AG04450 (cell line): Measurements from ENCODE around the gene ANO1. TPM values are rescaled to one million over a fixed set of nuclear protein-coding genes. Genes with fewer than 3 reads are reported as not detected.

Experiments used
- CTCF ChIA-PET: fragments of 300-600, 350-600 bp; formaldehyde crosslinking; extraction: SDS; loops from one replicate; lab custom pipeline; 2022; ENCODE audit warnings: antibody characterized with exemption, inconsistent platforms; lab: Charles Lee
- POLR2A ChIA-PET: fragments of 350-600 bp; formaldehyde crosslinking; extraction: SDS; loops from one replicate; lab custom pipeline; 2021; ENCODE audit warnings: antibody characterized with exemption, inconsistent platforms; lab: Yijun Ruan, JAX
- DNase-seq: peaks from one replicate; pipeline ENCODE4 v3.0.0-alpha.2; 2011; ENCODE audit warnings: low read depth, low spot score
- H3K27ac ChIP-seq: one replicate; pipeline ENCODE4 v1.5.1; 2012; ENCODE audit warnings: low read depth, low read length, control low read depth
- H3K27me3 ChIP-seq: one replicate; pipeline ENCODE4 v1.6.0; 2012; ENCODE audit warnings: low read length; ENCODE audit not compliant: control insufficient read depth, insufficient read depth
- H3K4me3 ChIP-seq: 2 replicates; pipeline ENCODE4 v1.5.1; 2011; ENCODE audit warnings: mild to moderate bottlenecking, low read depth, low read length, control low read depth
- H3K9me3 ChIP-seq: 2 replicates; pipeline ENCODE4 v1.5.1; 2012; ENCODE audit warnings: low read length; ENCODE audit not compliant: control insufficient read depth, insufficient read depth
- polyA plus RNA-seq: library from polyadenylated mRNA; depleted of rRNA; stranded (reverse); fragments of >200 nt; gene quantifications from 2 replicates; pipeline ENCODE4 v1.2.3, GENCODE V29; 2011
- TF ChIP-seq, protein P1 (sequence below): IDR thresholded peaks from 2 replicates; pipeline ENCODE4 v1.5.1; 2011; ENCODE audit warnings: low read depth, low read length, control low read depth, inconsistent platforms

The ANO1 gene
- polyA plus RNA-seq, 1 experiment: 10.3 TPM

DNA sequence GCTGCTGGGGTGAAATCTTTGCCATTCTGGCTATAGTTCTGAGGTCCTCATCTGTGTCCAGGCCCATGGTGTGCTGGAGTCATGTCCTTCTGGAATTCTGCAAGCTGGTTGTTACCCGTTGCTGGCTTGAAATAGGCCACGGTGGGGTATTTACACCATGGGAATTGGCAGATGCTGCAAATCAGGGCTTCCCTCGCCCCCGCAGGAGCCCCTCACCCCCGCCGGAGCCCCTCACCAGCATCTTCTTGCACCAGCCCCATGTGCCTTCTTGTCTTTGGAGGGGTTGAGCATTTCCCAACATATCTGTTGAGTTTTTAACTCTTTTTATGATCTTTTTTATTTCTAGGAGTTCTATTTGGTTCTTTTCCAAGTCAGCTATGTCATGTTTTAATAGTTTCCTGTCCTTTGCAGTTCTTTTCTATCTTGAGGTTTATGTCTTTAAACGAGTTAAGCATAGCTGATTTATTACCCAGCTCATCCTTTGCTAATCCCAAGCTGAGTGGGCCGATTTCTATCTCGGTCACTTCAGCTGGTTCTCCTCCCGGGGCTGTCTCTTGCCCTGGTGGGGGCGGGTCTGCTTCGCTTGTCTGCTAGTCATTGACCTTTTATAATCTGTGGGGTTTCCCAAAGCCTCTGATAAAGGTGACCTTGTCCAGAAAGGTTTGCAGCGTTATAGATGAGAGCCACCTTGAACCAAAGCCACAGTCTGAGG, 17.6 kb downstream of the ANO1 start:
- Histone ChIP-seq H3K27ac (no peak overlapping the region), H3K4me3 (no peak overlapping the region), H3K9me3 (peaks cover 6% of the 10 kb centered on the region), H3K27me3 (peaks cover 17% of the 10 kb centered on the region)
- CTCF ChIA-PET: no interaction called here
- TF ChIP-seq, protein P1, sequence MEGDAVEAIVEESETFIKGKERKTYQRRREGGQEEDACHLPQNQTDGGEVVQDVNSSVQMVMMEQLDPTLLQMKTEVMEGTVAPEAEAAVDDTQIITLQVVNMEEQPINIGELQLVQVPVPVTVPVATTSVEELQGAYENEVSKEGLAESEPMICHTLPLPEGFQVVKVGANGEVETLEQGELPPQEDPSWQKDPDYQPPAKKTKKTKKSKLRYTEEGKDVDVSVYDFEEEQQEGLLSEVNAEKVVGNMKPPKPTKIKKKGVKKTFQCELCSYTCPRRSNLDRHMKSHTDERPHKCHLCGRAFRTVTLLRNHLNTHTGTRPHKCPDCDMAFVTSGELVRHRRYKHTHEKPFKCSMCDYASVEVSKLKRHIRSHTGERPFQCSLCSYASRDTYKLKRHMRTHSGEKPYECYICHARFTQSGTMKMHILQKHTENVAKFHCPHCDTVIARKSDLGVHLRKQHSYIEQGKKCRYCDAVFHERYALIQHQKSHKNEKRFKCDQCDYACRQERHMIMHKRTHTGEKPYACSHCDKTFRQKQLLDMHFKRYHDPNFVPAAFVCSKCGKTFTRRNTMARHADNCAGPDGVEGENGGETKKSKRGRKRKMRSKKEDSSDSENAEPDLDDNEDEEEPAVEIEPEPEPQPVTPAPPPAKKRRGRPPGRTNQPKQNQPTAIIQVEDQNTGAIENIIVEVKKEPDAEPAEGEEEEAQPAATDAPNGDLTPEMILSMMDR: no peak
- no peak for DNase-seq
- POLR2A ChIA-PET: no interaction called here

DNA sequence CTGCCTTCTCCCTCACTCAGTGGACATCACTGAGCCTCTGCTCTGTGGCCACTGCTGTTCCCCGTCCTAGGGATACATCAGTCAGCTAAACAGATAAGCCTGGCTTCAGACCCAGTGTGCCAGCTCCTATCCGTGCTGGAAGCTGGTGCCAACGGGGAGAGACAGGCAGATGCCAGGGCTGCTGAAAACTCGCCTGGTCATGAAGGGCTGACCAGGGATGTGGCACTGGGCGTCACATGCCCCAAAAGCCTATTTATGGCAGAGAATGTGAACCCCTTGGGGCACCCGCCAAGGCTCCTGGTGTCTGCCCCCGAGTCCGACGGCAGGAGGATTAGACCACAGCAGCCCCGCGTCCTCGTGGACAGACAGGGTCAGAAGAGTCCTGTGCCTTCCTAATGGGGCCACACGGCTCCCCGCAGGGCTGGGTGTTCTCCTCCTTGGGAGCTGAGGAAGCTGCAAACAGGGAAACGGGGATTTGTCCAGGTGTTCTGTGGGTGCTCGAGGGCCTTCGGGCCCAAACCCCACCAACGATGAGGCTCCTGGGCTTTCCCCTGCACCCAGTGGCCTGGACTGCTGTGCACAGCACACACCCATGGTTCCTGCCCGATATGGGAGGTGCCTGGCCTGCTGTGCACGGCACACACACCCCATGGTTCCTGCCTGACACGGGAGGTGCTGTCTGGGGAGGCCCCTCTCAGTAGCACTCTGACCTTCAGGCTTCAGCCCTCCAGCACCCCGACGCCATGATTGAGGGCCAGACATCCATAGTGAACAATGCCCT, 19.9 kb downstream of the ANO1 start:
- ChIA-PET CTCF (interaction anchor here (0.6 kb wide), 1 partner anchor 378 kb away, joined by 4 read pairs; no protein-coding TSS in a partner anchor), POLR2A (no interaction called here)
- peaks cover 9% of the 10 kb centered on the region for H3K27me3 ChIP-seq
- no peak for DNase-seq
- TF ChIP-seq, protein P1: no peak
- no peak overlapping the region for H3K4me3 ChIP-seq
- H3K9me3 ChIP-seq: peaks cover 3% of the 10 kb centered on the region; the same call in 1 of the 2 replicates
- no peak overlapping the region for H3K27ac ChIP-seq

DNA sequence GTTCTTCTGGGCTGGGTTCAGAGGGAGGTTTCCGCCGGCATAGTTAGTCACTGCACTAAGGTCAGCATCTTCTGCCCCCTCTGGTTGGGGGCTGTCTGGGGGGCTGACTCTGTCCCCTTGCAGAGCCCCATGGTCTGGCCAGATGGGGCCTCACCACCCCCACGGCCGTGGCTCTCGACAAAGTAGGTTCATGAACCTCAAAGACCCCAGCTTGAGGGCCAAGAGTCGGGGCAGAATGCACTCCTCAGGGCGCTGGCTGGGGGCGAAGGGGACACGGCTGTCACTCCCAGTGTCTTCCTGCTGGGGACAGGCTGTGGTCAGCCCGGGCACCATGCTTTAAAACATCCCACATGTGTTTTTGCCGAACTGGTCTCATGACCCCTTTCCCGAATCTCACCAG, 20.8 kb downstream of the ANO1 start:
- Histone ChIP-seq H3K27me3 (peaks cover 9% of the 10 kb centered on the region), H3K27ac (no peak overlapping the region)
- TF ChIP-seq, protein P1: no peak

DNA sequence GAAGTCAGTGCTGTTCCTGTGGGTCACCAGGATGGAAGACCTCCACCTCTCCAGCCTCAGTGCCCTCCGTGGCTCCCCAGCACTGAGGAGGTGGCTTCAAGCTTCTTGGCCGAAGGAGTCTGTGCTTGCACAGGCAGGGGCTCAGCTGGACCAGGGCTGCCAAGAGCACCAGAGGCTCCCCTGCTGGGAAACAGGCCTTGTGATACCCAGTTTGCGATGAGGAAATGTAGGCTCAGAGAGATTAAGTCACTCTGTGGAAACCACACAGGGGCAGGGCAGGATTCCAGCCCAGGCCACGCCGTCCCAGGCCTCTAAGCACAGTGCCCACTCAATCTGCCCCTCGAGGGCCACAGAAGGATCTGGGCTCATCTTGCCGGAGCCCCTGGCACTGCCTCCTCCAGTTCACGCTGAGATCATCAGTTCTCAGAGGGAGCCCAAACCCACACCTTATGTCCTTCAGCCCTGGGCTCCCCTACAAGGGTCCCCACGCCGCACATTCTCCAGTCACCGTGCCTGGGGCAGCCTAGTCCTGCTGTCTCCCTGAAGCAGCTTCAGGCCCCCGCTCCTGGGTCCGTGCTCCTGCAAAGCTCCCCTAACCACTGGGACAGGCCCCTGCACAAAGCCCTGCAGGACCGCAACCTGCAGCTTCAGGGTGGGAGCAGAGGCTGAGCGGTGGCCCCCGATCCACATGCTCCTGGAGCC, 21.6 kb downstream of the ANO1 start:
- TF ChIP-seq, protein P1: no peak
- Histone ChIP-seq H3K27me3 (peaks cover 10% of the 10 kb centered on the region), H3K4me3 (no peak overlapping the region), H3K9me3 (peaks cover 3% of the 10 kb centered on the region; the same call in 1 of the 2 replicates), H3K27ac (no peak overlapping the region)
- ChIA-PET POLR2A (no interaction called here), CTCF (no interaction called here)
- DNase-seq: no peak

More for the DNA sequence above, 20.8 kb downstream of the ANO1 start:
- ChIA-PET POLR2A (no interaction called here), CTCF (no interaction called here)
- no peak for DNase-seq
- Histone ChIP-seq H3K4me3 (no peak overlapping the region), H3K9me3 (peaks cover 3% of the 10 kb centered on the region; the same call in 1 of the 2 replicates)
